Mucosa of stomach (tissue), 1 donor: ENCODE measurements around the gene EIF6.

Experiments used
- H3K27me3 ChIP-seq: one replicate; pipeline ENCODE4 v1.7.0; 2013; ENCODE audit warnings: mild to moderate bottlenecking, low read length; ENCODE audit not compliant: control insufficient read depth, insufficient read depth
- H3K36me3 ChIP-seq: one replicate; pipeline ENCODE4 v1.7.0; 2013; ENCODE audit warnings: low read length; ENCODE audit not compliant: control insufficient read depth, insufficient read depth
- H3K4me1 ChIP-seq: one replicate; pipeline ENCODE4 v1.7.0; 2013; ENCODE audit warnings: mild to moderate bottlenecking, low read length; ENCODE audit not compliant: control insufficient read depth, insufficient read depth
- H3K4me3 ChIP-seq: one replicate; pipeline ENCODE4 v1.7.0; 2013; ENCODE audit warnings: low read length
- H3K9ac ChIP-seq: one replicate; pipeline ENCODE4 v1.7.0; 2013; ENCODE audit warnings: mild to moderate bottlenecking, low read length, moderate library complexity
- H3K9me3 ChIP-seq: one replicate; pipeline ENCODE4 v1.7.0; 2013; ENCODE audit warnings: mild to moderate bottlenecking, low read length, moderate library complexity; ENCODE audit not compliant: control insufficient read depth
- donor health status: Pancreatic carcinoma.

EIF6 gene

GRCh38 chr20:35290186-35290886, 5.8 kb upstream of the EIF6 start:
- H3K4me1 ChIP-seq, result peaks cover 1% of the 10 kb centered on the region
- no peaks in the 10 kb centered on the region for H3K36me3 ChIP-seq
- no peak overlapping the region for H3K9ac ChIP-seq
- no peak overlapping the region for H3K4me3 ChIP-seq
- peaks cover 14% of the 10 kb centered on the region for H3K27me3 ChIP-seq
- H3K9me3 ChIP-seq, result no peaks in the 10 kb centered on the region

GRCh38 chr20:35288325-35289060, 3.9 kb upstream of the EIF6 start:
- no peak overlapping the region for H3K4me3 ChIP-seq

GRCh38 chr20:35287509-35288324, 3.1 kb upstream of the EIF6 start:
- peaks cover 11% of the 10 kb centered on the region for H3K27me3 ChIP-seq
- H3K4me1 ChIP-seq, result peaks cover 15% of the 10 kb centered on the region
- H3K36me3 ChIP-seq, result no peaks in the 10 kb centered on the region
- no peaks in the 10 kb centered on the region for H3K9me3 ChIP-seq
- H3K9ac ChIP-seq, result no peak overlapping the region
- no peak overlapping the region for H3K4me3 ChIP-seq

More at GRCh38 chr20:35288325-35289060, 3.9 kb upstream of the EIF6 start:
- no peaks in the 10 kb centered on the region for H3K9me3 ChIP-seq
- H3K27me3 ChIP-seq, result peaks cover 11% of the 10 kb centered on the region
- H3K9ac ChIP-seq, result no peak overlapping the region
- peaks cover 11% of the 10 kb centered on the region for H3K4me1 ChIP-seq
- H3K36me3 ChIP-seq, result no peaks in the 10 kb centered on the region

GRCh38 chr20:35286899-35287508, 2.4 kb upstream of the EIF6 start:
- Histone ChIP-seq H3K27me3 (peaks cover 11% of the 10 kb centered on the region), H3K4me3 (no peak overlapping the region), H3K9ac (no peak overlapping the region), H3K4me1 (peaks cover 15% of the 10 kb centered on the region), H3K9me3 (no peaks in the 10 kb centered on the region), H3K36me3 (peaks cover 5% of the 10 kb centered on the region)

- H3K4me3 ChIP-seq, result no peak overlapping the region
- peaks cover 9% of the 10 kb centered on the region for H3K27me3 ChIP-seq
- H3K9ac ChIP-seq, result no peak overlapping the region
- H3K9me3 ChIP-seq, result no peaks in the 10 kb centered on the region
- H3K36me3 ChIP-seq, result peaks cover 6% of the 10 kb centered on the region
- H3K4me1 ChIP-seq, result peaks cover 15% of the 10 kb centered on the region
Observed at GRCh38 chr20:35286077-35286898, 1.7 kb upstream of the EIF6 start.

- peaks cover 15% of the 10 kb centered on the region for H3K4me1 ChIP-seq
- H3K9ac ChIP-seq, result no peak overlapping the region
- peaks cover 6% of the 10 kb centered on the region for H3K36me3 ChIP-seq
- H3K4me3 ChIP-seq, result no peak overlapping the region
- H3K9me3 ChIP-seq, result no peaks in the 10 kb centered on the region
- H3K27me3 ChIP-seq, result peaks cover 3% of the 10 kb centered on the region
Observed at GRCh38 chr20:35285806-35286076, 1.2 kb upstream of the EIF6 start.

GRCh38 chr20:35284992-35285805, 627 bp upstream of the EIF6 start:
- Histone ChIP-seq H3K9me3 (no peaks in the 10 kb centered on the region), H3K36me3 (peaks cover 6% of the 10 kb centered on the region), H3K27me3 (no peaks in the 10 kb centered on the region), H3K4me1 (peaks cover 15% of the 10 kb centered on the region), H3K9ac (peak overlapping the region; percentile 93), H3K4me3 (peak overlapping the region; percentile 72)

- Histone ChIP-seq H3K9me3 (no peaks in the 10 kb centered on the region), H3K36me3 (peaks cover 6% of the 10 kb centered on the region), H3K9ac (peak overlapping the region; percentile 93), H3K27me3 (no peaks in the 10 kb centered on the region), H3K4me1 (peaks cover 18% of the 10 kb centered on the region), H3K4me3 (peak overlapping the region; percentile 72)
Observed at GRCh38 chr20:35283441-35284266, 918 bp downstream of the EIF6 start.

- Histone ChIP-seq H3K4me1 (peaks cover 31% of the 10 kb centered on the region), H3K27me3 (no peaks in the 10 kb centered on the region), H3K36me3 (peaks cover 6% of the 10 kb centered on the region), H3K9ac (no peak overlapping the region), H3K4me3 (no peak overlapping the region), H3K9me3 (no peaks in the 10 kb centered on the region)
Observed at GRCh38 chr20:35281506-35282101, 3.0 kb downstream of the EIF6 start.

- Histone ChIP-seq H3K4me1 (peaks cover 35% of the 10 kb centered on the region), H3K9me3 (no peaks in the 10 kb centered on the region), H3K9ac (no peak overlapping the region), H3K4me3 (no peak overlapping the region), H3K27me3 (no peaks in the 10 kb centered on the region), H3K36me3 (peaks cover 6% of the 10 kb centered on the region)
Observed at GRCh38 chr20:35280523-35280922, 4.0 kb downstream of the EIF6 start.
